Mesothelial cell of epicardium (in vitro differentiated cells): ENCODE data around the gene SPATA31E1. TPM values are rescaled to one million over a fixed set of nuclear protein-coding genes. Genes with fewer than 3 reads are reported as not detected.

Experiments
- DNase-seq, 2 experiments: peaks; one replicate each; pipeline ENCODE4 v3.0.0; 2021; ENCODE audit warnings: low spot score in 2 of 2; ENCODE audit not compliant: unreplicated experiment in 2 of 2
- H3K27ac Mint-ChIP-seq: 2 replicates; pipeline ENCODE4 v1.8.0; 2021; ENCODE audit warnings: mixed read lengths
- H3K27me3 Mint-ChIP-seq: 2 replicates; pipeline ENCODE4 v1.8.0; 2021; ENCODE audit warnings: low read depth, mixed read lengths
- H3K36me3 Mint-ChIP-seq: 2 replicates; pipeline ENCODE4 v1.8.0; 2021; ENCODE audit warnings: mixed read lengths
- H3K4me1 Mint-ChIP-seq: 2 replicates; pipeline ENCODE4 v1.8.0; 2021; ENCODE audit warnings: mixed read lengths
- H3K4me3 Mint-ChIP-seq: 2 replicates; pipeline ENCODE4 v1.8.0; 2021; ENCODE audit warnings: mild to moderate bottlenecking, moderate library complexity, mixed read lengths
- H3K9me3 Mint-ChIP-seq: 2 replicates; pipeline ENCODE4 v1.8.0; 2021; ENCODE audit warnings: mixed read lengths
- total RNA-seq: library from RNA; stranded (reverse); gene quantifications from 3 replicates; pipeline ENCODE4 v1.2.1, GENCODE V29; 2021
- TF ChIP-seq, protein P1 (sequence below): fragments of 200-600 bp; sonication (generic); IDR thresholded peaks from one replicate; pipeline ENCODE4 v1.5.0; 2021; ENCODE audit warnings: antibody characterized with exemption; ENCODE audit not compliant: unreplicated experiment

SPATA31E1 gene
- total RNA-seq, 1 donor from 2014 or later = 0.09 TPM

DNA sequence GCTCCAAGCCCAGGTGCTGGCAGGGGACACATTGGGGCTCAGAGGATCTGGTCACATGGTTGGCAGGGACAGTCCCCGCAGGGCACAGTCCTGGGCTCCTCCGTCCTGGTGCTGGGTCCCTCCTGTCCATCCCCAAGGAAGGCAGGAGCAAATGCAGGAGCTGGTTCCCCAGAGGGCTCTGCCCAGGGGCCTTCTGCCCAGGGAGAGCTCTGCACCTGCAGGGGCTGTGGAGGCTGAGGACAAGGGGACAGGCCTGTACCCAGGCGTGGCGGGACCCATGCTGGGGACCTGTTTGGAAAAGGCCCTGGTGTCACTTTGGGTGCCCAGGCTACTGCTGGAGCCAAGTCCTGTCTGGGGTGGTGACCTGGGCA, 7.2 kb downstream of the SPATA31E1 start:
- H3K9me3 Mint-ChIP-seq = peaks cover 23% of the 10 kb centered on the region
- H3K36me3 Mint-ChIP-seq = peaks cover 5% of the 10 kb centered on the region
- no peak overlapping the region for H3K27ac Mint-ChIP-seq
- TF ChIP-seq, protein P1, sequence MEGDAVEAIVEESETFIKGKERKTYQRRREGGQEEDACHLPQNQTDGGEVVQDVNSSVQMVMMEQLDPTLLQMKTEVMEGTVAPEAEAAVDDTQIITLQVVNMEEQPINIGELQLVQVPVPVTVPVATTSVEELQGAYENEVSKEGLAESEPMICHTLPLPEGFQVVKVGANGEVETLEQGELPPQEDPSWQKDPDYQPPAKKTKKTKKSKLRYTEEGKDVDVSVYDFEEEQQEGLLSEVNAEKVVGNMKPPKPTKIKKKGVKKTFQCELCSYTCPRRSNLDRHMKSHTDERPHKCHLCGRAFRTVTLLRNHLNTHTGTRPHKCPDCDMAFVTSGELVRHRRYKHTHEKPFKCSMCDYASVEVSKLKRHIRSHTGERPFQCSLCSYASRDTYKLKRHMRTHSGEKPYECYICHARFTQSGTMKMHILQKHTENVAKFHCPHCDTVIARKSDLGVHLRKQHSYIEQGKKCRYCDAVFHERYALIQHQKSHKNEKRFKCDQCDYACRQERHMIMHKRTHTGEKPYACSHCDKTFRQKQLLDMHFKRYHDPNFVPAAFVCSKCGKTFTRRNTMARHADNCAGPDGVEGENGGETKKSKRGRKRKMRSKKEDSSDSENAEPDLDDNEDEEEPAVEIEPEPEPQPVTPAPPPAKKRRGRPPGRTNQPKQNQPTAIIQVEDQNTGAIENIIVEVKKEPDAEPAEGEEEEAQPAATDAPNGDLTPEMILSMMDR = no peak
- no peak overlapping the region for H3K4me3 Mint-ChIP-seq
- no peaks in the 10 kb centered on the region for H3K27me3 Mint-ChIP-seq
- DNase-seq = no peak
- no peaks in the 10 kb centered on the region for H3K4me1 Mint-ChIP-seq

DNA sequence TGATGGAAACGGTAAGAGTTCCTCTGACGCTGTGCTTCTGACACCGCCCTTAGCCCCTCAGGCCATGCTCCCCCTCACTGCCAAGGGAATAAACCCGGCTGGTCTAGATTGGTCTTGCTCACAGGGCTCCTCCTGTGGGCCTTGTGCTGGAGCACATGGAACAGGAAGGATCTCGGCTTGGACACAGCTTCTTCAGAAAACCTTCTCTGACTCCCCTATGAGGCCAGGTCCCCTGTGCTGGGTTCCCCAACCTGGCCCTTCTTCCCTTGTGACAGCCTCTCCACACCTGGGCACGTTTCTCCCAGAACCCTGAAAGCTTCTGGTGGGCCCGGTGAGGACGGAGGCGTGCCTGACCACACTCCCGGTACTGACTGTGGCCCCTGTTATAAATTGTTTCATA, 8.2 kb downstream of the SPATA31E1 start:
- no peaks in the 10 kb centered on the region for H3K27me3 Mint-ChIP-seq
- H3K9me3 Mint-ChIP-seq = peaks cover 23% of the 10 kb centered on the region
- no peak for DNase-seq

DNA sequence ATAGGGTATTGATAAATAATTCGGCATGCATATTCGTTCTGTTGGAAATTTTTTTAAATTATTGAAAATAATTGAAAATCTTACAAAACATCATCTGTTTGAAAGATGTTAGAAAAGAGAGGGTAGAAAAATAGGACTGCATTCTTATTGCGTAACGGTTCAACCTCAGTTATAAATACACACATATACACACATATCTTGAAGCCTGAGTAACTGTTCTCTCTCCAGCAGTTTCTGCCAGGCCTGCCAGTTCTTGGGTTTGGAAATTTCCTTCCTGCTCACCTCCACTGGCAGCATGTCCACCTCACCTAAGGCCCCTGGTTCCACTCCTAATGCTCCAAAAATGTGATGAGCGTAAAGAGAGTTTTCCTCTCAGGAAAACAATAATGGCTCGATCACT, 9.1 kb downstream of the SPATA31E1 start:
- peaks cover 5% of the 10 kb centered on the region for H3K36me3 Mint-ChIP-seq
- H3K9me3 Mint-ChIP-seq = peaks cover 23% of the 10 kb centered on the region
- no peak overlapping the region for H3K27ac Mint-ChIP-seq
- no peaks in the 10 kb centered on the region for H3K27me3 Mint-ChIP-seq
- TF ChIP-seq, protein P1 = no peak
- DNase-seq = no peak
- no peaks in the 10 kb centered on the region for H3K4me1 Mint-ChIP-seq
- no peak overlapping the region for H3K4me3 Mint-ChIP-seq

More for the DNA sequence above, 8.2 kb downstream of the SPATA31E1 start:
- TF ChIP-seq, protein P1 = no peak
- Mint-ChIP-seq H3K36me3 (peaks cover 5% of the 10 kb centered on the region), H3K27ac (no peak overlapping the region), H3K4me1 (no peaks in the 10 kb centered on the region), H3K4me3 (no peak overlapping the region)

DNA sequence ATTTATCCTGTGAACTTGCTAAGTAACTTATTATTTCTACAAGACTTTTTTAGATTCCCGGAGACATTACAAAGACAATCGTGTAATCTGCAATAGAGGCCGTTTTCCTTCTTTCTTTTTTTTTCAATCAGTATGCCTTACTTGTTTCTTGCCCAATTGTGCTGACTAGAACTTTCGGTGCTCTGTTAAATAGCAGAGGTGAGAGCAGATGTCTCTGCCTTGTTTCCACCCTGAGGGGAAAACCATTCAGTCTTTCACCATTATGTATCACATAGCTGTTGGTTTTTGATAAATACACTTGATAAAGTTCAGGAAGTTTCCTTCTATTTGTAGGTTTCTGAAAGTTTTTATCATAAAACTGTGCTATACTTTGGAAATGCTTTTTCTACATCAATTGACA, 10.3 kb downstream of the SPATA31E1 start:
- TF ChIP-seq, protein P1 = no peak
- H3K36me3 Mint-ChIP-seq = peaks cover 7% of the 10 kb centered on the region
- no peak overlapping the region for H3K4me3 Mint-ChIP-seq
- no peaks in the 10 kb centered on the region for H3K27me3 Mint-ChIP-seq
- H3K4me1 Mint-ChIP-seq = no peaks in the 10 kb centered on the region
- H3K27ac Mint-ChIP-seq = no peak overlapping the region
- peaks cover 35% of the 10 kb centered on the region for H3K9me3 Mint-ChIP-seq
- no peak for DNase-seq

DNA sequence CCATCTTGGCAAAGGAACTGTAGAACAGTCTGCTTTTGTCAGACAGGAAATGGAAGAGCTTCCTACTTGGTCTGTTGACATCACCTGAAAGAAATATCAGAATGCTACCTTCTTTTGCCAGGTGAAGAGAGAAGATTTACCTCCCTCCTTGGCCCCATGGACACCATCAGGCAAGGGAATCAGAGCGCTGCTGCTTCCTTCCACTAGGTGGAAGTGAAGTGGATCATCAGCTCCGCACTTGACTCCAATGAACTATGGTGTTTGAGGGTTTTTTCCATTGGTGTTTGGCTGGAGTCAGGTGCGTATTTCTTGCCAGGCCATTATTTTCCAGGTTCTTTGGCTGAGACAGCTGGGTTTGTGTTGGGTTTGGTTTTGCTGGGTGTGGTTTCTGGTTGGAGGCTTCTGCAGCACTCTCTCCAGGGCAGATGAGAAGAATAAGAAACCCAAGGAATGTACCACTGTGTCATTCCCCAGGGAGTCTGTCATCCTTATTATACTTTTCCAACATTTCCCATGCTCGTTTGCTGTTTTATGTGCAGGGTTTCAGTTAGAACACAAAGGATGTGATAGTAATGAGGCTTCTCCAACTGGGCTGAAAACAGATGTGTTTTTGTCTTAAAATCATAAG, 12.4 kb downstream of the SPATA31E1 start:
- Mint-ChIP-seq H3K27me3 (no peaks in the 10 kb centered on the region), H3K4me3 (no peak overlapping the region), H3K4me1 (no peaks in the 10 kb centered on the region), H3K36me3 (peaks cover 7% of the 10 kb centered on the region), H3K27ac (no peak overlapping the region), H3K9me3 (peaks cover 53% of the 10 kb centered on the region)
- TF ChIP-seq, protein P1 = no peak
- no peak for DNase-seq

DNA sequence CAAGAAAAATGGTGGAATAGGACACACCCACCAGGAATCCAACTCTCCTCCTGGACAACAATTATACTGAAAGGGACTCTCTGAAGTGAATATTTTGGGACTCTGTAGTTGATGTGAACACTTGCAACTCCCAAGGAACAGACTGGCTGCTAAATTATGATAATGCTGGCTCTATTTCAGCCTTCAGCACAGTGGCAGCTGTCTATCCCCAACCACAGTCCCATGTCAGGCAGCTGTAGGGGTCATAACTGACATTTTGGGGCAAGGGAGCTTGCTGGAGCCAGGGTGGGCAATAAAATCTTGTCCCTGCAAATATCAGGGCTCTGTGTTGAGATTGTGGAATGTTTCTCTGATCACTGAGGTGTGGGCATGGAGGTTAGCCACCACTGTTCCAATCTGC, 14.2 kb downstream of the SPATA31E1 start:
- Mint-ChIP-seq H3K4me1 (no peaks in the 10 kb centered on the region), H3K36me3 (peaks cover 9% of the 10 kb centered on the region), H3K27ac (no peak overlapping the region), H3K9me3 (peaks cover 64% of the 10 kb centered on the region), H3K27me3 (no peaks in the 10 kb centered on the region), H3K4me3 (no peak overlapping the region)
- TF ChIP-seq, protein P1 = no peak
- DNase-seq = no peak
